ENCODE data around the gene ZMYND8. TPM values are rescaled to one million over a fixed set of nuclear protein-coding genes. Genes with fewer than 3 reads are reported as not detected.

Gene ZMYND8
- polyA plus RNA-seq, 3 donors, result 41.8 to 44.2 (median 43.6) TPM

DNA sequence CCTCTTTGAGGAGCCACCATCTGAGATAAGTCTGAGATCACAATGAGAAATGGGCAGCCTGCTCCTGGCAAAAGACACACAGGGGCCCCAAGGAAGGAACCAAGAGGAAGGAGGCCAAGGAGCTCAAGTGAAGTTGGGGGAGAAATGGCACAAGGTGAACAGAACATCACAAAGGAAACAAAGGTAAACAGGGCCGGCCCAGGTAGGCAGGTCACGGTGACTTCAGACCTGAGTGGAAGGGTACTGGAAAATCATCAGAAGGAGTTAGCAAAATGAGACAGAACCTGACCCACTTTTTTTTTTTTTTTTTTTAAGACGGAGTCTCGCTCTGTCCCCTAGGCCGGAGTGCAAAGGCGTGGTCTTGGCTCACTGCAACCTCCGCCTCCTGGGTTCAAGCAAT is 11.3 kb downstream of the ZMYND8 start:
- DNase-seq (ENCODE audit: extremely low read depth in 1 of 11, low read depth in 9 of 11, low spot score in 4 of 11), result no peak

DNA sequence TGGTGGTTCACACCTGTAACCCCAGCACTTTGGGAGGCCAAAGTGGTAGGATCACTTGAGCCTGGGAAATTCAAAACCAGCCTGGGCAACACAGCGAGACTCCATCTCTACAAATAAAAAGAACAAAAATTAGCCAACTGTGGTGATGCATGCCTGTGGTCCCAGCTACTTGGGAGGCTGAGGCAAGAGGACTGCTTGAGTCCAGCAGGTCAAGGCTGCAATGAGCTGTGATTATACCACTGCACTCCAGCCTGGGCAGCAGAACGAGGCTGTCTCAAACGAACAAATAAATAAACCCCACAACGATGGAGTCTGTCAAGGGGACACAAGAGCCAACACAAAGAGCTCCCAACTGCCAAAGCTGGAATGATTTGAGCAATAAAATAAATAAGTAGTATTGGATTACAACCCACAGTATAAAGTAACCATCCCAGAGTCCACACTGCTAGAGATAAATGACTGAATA is 13.5 kb downstream of the ZMYND8 start:
- no peak for DNase-seq (ENCODE audit: extremely low read depth in 1 of 11, low read depth in 9 of 11, low spot score in 4 of 11)

DNA sequence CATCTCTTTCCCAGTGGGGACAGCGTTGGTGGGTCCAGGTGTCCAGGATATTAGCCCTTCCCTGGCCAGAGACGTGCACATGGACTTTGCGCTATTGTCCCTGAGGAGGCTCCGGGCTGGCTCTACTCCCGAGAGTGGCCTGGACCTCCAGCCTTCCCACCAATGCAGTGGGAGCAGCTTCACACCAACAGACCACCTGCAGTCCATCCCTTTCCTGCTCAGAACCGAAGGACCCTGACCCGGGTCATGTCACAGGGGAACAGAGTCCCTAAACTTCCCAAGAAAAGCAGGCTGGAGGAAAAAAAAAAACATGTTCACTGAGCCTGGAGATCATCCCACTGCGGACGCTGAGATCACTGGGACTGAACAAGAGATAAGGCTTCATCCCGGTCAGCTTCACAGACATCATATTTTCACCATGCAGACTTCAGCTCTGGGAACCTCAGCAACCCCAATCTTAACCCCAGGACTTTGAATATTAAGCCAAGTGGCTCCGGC is 18.3 kb downstream of the ZMYND8 start:
- no peak for DNase-seq (ENCODE audit: extremely low read depth in 1 of 11, low read depth in 9 of 11, low spot score in 4 of 11)

DNA sequence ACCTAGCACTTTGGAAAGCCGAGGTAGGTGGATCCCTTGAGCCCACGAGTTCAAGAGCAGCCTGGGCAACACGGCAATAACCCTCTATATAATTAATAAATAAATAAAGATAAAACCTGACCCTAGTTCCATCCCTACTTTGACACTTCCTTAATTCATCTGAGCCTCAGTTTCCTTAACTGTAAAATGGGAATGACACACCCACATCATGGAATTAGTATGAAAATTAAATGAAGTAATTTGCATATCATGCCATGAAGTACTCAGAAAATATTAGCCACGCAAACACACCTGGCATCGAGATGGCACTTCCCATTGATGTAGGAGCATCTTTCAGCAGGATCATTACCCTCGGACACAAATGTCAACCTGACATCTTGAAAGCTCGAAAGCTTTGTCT is 19.1 kb downstream of the ZMYND8 start:
- no peak for DNase-seq (ENCODE audit: extremely low read depth in 1 of 11, low read depth in 9 of 11, low spot score in 4 of 11)

DNA sequence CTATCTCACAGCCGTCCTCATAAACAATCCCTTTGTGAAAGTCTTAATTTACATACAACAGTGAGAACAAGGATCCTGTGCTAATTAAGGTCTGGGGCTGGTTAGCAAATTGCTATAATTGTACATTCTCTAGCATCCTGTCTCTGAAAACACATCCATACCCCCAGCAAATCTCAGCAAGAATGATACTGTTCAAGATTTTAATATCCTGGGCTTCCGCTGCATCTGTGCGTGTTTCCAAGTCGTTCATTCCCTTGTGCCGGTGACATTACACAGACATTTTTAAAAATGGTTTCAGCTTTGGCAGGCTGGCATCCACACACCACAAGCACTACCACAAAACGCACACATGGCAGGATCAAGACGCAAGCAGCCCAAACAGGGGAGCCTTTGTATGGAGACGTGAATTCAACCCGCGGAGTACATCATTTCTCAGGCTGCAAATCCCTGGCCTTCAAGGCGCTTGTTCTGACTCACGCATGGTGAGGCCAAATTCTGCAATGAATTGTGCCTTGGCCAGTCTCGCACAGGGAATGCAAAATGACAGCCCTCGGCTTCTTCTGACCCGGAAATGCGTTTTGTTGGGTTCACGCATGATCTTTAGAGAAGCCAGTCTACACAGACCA is 20.3 kb downstream of the ZMYND8 start:
- DNase-seq (ENCODE audit: extremely low read depth in 1 of 11, low read depth in 9 of 11, low spot score in 4 of 11), result no peak

DNA sequence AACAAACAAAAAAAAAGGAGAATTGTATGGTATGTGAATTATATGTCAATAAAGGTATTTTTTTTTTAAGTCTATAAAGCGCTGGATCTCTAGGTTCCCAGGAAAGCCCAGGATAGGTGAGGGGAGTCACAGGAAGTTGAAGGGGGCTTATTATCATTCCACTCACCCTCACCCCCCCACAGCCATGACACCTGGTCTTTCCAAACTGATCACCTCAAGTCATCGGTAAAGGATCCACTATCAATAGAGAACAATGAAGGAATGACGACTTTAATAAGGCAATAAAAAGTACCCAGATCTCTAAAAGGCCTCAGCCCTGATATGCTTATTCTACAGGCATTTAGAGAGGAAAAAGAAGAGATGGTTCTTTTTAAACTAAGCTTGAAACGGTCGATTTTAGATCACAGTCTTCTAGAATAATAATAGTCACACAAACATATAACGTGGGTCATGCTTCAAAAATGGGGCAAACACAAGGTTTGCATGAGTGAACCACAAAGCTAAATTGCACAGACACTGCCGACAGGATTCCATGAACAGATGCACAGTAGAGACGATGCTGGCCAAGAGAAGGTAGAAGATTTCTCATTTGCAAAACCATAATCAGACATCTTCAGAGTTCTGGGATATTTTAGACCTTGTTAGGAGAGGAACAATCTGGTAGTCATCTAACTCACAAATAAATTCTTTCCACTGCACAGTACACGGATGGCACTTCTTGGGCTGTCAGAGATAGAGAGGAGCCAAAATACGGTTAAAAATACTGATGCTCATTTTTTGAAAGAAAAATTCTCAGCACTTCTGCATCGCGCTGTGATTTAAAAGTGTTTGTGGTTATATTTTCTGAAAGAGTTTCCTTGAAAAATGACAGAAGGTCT is 21.0 kb downstream of the ZMYND8 start:
- DNase-seq (ENCODE audit: extremely low read depth in 1 of 11, low read depth in 9 of 11, low spot score in 4 of 11), result no peak

DNA sequence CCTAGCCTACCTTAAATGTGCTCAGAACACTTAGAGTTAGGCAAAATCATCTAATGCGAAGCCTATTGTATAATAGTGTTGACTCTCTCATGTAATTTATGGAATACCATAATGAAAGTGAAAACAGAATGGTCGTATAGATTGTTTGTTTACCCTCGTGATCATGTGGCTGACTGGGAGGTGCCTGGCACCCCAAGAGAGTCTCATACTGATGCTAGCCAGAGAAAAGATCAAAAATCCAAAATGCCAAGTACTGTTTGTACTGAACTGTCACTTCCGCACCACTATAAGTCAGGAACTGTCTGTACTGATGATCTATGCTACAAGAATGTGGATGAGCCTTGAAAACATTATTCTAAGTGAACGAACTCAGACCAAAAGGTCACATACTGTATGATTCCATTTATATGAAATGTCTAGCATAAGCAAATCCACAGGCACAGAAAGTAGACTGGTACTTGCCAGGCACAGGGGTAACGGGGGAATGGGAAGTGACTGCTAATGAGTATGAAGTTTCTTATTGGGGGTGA is 22.4 kb downstream of the ZMYND8 start:
- DNase-seq (ENCODE audit: extremely low read depth in 1 of 11, low read depth in 9 of 11, low spot score in 4 of 11), result no peak

DNA sequence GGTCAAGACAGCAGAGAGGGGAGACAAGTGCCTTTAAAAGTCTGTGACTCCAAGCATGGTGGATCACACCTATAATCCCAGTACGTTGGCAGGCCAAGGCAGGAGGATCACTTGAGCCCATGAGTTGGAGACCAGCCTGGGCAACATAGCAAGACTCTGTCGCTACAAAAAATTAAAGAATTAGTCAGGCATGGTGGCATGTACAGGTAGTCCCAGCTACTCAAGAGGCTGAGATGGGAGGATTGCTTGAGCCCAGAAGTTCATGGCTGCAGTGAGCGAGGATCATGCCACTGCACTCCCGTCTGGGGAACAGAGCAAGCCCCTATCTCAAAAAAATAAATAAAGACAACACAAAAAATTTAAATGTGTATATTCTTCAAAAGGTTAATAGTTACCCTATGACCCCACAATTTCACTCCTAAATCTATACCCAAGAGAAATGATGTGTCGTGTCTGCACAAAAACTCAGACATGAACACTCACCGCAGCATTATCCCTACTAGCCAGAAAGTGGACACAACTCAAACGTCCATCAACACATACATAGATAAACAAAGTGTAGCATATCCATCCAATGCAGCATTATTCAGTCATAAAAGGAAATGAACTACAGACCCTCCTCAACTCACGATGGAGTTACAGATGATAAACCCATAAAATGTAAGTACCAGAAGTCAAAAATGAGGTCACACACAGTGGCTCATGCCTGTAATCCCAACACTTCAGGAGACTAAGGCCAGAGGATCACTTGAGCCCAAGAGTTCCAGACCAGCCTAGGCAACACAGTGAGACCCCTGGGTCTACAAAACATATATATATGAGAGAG is 23.9 kb downstream of the ZMYND8 start:
- no peak for DNase-seq (ENCODE audit: extremely low read depth in 1 of 11, low read depth in 9 of 11, low spot score in 4 of 11)

DNA sequence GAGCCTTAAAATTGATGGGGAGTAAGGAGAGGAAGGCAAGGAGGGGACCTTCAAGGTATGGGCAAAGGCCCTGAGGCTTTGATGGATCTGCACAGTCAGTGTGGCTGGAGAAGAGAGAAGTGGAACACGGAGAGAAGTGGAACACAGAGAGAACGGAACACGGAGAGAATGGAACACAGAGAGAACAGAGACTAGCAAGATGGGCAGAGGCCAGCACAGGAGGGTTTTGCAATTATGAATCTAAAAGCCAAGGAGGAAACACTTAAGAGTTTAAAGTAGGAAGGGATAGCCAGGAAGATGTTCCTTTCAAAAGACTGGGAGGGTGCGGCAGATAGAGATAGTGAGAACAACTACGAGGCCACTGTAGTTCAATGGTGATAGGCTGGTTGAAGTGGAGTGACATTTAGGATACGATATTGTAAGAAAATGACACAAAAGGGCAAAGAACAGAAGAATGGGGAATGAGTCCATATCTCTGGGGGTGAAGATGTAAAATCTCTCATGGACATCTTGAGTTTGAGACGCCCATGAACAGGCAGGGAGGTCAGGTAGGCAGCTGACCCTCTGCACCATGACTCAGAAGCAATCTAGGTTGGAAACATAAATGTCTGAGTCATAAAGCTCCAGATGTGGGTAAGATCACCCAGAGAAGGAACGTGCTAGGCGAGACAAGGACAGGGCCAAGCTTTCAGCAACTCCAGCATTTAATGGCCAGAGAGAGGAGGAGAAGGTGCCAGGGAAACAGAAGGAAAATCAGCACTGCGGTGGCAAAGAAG is 25.4 kb downstream of the ZMYND8 start:
- no peak for DNase-seq (ENCODE audit: extremely low read depth in 1 of 11, low read depth in 9 of 11, low spot score in 4 of 11)

DNA sequence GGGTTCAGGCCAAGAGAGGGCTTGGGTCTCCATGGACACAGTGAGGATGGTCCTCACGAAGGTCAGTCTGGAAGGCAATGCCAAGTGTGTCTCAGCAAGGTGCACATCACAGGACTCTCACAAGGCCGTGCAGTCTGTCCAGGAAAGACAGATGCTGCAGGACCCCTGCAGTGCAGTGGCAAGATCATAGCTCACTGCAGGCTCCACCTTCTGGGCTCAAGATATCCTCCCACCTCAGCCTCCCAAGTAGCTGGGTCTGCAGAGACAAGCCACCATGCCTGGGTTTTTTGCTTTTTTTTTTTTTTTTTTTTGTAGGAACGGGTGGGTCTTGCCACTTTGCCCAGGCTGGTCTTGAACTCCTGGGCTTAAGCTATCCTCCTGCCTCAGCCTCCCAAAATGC is 26.4 kb downstream of the ZMYND8 start:
- DNase-seq (ENCODE audit: extremely low read depth in 1 of 11, low read depth in 9 of 11, low spot score in 4 of 11), result no peak

DNA sequence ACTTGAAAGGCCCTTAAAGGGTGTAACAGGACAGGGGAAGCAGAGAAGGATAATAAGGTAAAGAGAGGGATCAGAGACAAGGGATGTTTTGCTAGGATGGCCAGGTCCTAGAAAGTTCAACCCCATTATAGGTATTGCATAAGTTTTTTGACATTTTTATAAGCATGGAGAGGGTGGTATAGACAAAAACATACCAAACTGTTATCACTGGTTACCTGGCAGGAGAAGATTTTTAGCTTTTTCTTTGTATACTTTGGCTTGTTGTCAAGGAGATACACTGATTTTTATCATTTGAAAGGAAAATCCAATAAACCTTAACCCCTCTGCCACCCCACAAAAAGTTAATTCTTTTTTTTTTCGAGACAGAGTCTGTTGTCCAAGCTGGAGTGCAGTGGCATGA is 28.4 kb downstream of the ZMYND8 start:
- no peak for DNase-seq (ENCODE audit: extremely low read depth in 1 of 11, low read depth in 9 of 11, low spot score in 4 of 11)

DNA sequence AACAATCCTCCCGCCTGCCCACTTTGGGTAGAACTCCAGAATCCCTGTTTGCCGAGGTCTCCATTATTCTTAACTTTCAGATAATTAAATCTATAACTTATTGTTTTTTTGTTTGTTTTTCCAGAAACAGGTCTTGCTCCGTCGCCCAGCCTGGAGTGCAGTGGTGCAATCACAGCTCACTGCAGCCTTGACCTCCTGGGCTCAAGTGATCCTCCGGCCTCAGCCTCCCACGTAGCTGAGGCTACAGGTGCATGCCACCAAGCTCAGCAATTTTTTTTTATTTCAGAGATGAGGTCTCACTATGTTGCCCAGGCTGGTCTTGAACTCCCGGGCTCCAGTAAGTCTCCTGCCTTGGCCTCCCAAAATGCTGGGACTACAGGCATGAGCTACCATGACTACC is 28.8 kb downstream of the ZMYND8 start:
- no peak for DNase-seq (ENCODE audit: extremely low read depth in 1 of 11, low read depth in 9 of 11, low spot score in 4 of 11)

DNA sequence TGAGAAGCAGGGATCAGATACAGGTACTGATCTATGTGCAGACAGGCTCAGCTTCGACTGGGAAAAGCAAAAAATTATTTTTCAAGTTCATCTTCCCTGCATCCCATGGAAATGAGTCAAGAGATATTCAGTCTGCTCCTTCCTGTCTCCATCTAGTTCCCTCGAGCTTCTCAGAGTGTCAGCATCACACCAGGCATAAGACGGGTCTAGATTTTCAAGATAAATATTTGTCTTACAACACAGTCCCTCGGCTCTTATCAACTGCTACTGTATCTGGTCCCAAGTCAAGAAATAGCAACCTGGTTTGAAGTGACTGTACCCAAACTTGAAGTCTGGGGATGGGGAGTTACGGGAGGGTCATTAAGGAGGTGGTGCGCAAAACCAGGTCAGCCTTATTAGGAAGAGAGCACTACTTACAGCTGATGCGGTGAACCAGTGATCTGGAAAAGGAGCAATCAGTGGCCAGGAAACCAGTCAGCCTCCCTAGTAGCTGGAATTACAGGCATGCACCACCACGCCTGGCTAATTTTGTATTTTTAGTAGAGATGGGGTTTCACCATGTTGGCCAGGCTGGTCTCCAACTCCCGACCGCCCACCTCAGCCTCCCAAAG is 29.7 kb downstream of the ZMYND8 start:
- no peak for DNase-seq (ENCODE audit: extremely low read depth in 1 of 11, low read depth in 9 of 11, low spot score in 4 of 11)

DNA sequence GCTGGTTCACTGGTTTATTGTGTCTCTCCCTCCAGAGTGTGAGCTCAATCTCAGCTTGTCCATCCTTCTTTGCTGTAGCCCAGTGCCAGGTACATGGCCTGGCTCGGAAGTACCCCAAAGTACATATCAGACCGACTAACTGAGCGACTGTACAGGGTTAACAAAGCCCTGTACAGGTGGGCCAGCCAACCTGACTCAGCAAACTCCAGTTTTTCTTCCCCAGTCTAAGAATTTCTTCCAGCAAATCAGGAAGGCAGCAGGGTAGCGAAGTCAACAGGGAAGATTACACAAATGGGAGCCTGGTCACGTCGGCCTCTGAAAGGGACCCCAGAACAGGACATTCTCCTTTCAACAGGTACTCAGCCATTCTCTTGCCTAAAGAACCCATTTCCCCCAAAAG is 31.3 kb downstream of the ZMYND8 start:
- no peak for DNase-seq (ENCODE audit: extremely low read depth in 1 of 11, low read depth in 9 of 11, low spot score in 4 of 11)

DNA sequence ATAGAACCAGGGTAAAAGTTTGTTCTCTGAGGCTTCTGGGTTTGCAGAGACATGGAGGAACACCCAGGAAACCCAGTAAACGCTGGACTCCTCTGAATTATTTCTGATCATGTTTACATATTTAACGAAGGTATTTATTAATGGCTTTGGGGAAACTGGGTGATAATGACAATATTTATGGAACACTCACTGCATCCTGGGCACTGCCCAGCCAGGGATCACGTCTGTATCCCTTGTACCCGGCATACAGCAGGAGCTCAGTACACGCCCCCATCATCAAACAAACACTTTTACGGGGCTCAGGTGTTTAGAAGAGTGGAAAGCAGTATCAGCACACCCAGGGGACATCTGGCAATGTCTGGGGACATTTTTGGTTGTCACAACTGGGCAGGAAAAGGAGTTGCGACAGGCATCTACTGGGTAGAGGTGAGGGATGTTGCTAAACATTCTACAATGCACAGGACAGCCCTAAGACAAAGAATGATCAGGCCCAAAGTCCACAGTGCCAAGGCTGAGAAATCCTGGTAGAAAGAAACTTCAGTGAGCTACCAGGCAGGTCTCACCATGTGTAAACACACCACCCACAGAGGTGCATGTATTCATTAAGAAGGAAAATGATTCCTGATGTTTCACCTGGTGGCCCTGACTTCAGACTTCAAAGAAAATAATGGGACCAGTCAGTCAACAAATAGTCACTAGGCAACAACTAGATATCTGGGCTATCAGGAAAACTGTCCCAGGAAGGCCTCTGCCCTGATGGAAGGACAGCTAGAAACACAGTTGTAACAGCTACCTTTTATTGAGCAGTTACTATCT is 35.3 kb downstream of the ZMYND8 start:
- DNase-seq (ENCODE audit: extremely low read depth in 1 of 11, low read depth in 9 of 11, low spot score in 4 of 11), result no peak

DNA sequence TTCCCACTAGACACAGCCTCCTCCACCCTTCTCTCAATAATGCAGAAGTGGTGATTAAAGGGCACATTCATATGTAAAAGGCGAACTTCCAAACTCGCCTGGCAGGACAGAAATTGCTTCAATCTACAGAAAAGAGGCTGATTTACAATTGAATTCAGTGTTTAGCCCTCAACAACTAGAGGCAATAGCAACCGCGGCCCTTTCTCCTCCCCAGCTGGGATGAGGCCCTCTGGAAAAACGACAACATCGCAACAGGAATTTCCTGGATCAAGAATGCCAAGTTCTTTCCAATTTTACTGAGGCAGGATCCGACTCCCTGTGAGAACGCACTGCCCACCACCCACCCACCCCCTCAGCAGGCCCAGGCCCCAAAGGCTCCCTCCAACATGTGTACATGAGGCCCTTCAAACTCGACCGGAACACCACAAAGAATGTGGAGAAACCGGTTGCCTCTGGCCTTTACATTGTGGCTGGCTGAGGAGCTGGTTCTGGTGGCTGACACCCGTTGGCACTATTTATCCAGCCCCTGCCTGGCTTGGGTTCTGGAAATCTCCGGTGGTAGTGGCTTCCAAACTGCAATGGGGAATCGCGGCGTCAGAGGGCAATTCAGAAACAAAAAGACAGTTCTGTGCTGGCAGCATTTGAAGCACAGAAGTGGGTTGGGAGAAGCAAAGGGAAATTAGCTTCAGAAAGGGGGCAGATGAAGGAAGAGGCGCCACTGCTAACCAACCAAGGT is 36.8 kb downstream of the ZMYND8 start:
- DNase-seq (ENCODE audit: extremely low read depth in 1 of 11, low read depth in 9 of 11, low spot score in 4 of 11), result peak in 8 of 11 donors; percentile 49 to 84 (median 72)
